AG04449 (cell line): ENCODE results near the gene SEMA6B.

Experiments used
- CTCF ChIA-PET: fragments of 350-600 bp; formaldehyde crosslinking; extraction: SDS; loops from one replicate; lab custom pipeline; 2021; ENCODE audit warnings: antibody characterized with exemption; lab: Yijun Ruan, JAX
- POLR2A ChIA-PET: fragments of 400-600, 350-600 bp; formaldehyde crosslinking; extraction: SDS; loops from one replicate; lab custom pipeline; 2020; ENCODE audit warnings: antibody characterized with exemption, inconsistent platforms; lab: Yijun Ruan, JAX
- DNase-seq: peaks from one replicate; pipeline ENCODE4 v3.0.0-alpha.2; 2010; ENCODE audit warnings: low read depth, low spot score
- H3K4me3 ChIP-seq: 2 replicates; pipeline ENCODE4 v1.5.1; 2011; ENCODE audit warnings: low read depth, mild to moderate bottlenecking, control low read depth, low read length
- TF ChIP-seq, protein P1 (sequence below): IDR thresholded peaks from one replicate; pipeline ENCODE4 v1.5.1; 2011; ENCODE audit warnings: mild to moderate bottlenecking, moderate library complexity, low read length, control low read depth, inconsistent platforms; ENCODE audit not compliant: insufficient read depth; ENCODE audit errors: missing control alignments

SEMA6B gene

DNA sequence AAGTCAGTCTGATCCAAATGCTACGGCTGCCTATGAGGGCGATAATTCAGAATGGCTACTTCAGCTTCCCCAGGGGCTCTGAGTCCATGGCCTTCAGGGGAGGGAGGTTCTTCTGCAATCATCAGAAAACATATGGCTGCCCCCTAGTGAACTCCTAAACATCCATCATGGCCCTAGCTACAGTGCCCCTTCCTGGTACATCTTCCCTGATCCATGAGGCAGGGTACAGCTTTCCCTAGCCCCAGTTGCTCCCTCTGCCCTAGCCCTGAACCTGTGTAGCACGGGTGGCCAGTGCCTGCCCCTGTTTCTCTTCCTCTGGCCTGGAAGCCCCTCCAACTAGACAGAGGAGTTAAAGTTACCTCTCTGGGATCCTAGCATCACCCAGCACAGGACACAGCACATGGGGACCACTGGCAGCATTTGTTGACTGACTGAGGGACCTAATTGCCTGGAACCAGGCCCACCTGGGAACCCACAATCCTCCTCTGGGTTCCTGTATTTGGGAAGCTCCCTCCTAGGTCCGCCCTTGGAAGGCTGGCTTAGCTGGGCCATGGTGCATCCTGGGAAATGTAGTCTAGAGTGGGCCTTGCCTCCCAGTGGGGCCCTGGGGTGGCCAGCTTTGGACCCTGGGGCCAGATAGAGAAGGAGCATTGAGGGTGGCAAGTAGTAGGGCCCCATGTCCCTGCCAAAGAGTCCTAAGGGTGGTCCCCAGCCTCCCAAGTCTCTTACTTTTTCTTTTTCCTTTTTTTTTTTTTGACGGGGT lies 17.7 kb upstream of the SEMA6B start:
- CTCF ChIA-PET, result interaction anchor here (1.1 to 6.1 kb wide), 12 partner anchors 8 to 214 kb away, joined by 3 to 60 read pairs (median 10); partner anchors contain the start of genes FEM1A and SEMA6B
- DNase-seq, result no peak
- no peak overlapping the region for H3K4me3 ChIP-seq
- POLR2A ChIA-PET, result no interaction called here
- TF ChIP-seq, protein P1, sequence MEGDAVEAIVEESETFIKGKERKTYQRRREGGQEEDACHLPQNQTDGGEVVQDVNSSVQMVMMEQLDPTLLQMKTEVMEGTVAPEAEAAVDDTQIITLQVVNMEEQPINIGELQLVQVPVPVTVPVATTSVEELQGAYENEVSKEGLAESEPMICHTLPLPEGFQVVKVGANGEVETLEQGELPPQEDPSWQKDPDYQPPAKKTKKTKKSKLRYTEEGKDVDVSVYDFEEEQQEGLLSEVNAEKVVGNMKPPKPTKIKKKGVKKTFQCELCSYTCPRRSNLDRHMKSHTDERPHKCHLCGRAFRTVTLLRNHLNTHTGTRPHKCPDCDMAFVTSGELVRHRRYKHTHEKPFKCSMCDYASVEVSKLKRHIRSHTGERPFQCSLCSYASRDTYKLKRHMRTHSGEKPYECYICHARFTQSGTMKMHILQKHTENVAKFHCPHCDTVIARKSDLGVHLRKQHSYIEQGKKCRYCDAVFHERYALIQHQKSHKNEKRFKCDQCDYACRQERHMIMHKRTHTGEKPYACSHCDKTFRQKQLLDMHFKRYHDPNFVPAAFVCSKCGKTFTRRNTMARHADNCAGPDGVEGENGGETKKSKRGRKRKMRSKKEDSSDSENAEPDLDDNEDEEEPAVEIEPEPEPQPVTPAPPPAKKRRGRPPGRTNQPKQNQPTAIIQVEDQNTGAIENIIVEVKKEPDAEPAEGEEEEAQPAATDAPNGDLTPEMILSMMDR, result no peak

DNA sequence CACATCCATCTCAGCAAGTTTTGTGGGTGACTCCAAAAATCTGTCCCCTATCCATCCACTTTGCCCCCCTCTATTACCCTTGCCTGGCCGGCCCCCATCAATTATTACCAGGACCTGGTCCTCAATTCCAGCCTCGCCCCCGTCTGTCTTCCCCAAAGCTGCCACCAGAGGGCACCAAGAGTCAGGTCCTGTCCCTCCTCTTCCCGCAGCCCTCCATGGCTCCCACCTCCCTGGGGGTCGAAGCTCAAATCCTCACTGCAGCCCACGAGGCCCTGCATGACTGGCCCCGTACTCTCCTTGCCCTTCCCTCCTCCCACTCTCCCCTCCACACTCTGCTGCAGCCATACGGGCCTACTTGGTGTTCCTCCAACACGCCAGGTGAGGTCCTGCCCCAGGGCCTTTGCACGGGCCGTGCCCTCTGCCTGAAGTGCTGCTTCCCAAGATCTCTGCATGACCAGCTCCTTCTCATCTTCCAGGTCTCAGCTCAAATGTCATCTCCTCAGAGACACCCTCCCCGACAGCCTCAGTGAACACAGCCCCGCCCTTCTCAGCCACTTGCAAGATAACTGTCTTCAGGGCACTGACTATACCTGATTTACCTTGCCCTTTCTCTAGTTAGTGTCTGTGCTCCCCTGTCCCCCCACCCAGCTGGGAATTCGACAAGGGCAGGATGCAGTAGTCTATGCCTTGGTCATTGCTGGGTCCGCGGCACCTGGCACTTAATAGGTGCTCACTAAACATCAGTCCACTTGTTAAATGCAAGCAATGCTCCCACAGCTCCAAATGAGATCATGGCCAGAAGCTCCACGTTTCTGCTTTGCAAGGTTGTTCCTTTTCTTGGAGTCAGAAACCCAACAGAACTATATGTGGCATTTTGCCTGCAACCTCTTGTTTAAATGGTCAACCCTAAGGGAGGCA lies 16.8 kb upstream of the SEMA6B start:
- ChIA-PET CTCF (interaction anchor here (0.7 to 6.1 kb wide), 21 partner anchors 9 to 215 kb away, joined by 3 to 60 read pairs (median 6); partner anchors contain the start of genes FEM1A and SEMA6B), POLR2A (no interaction called here)
- TF ChIP-seq, protein P1, result peak; percentile 79
- DNase-seq, result no peak
- no peak overlapping the region for H3K4me3 ChIP-seq

DNA sequence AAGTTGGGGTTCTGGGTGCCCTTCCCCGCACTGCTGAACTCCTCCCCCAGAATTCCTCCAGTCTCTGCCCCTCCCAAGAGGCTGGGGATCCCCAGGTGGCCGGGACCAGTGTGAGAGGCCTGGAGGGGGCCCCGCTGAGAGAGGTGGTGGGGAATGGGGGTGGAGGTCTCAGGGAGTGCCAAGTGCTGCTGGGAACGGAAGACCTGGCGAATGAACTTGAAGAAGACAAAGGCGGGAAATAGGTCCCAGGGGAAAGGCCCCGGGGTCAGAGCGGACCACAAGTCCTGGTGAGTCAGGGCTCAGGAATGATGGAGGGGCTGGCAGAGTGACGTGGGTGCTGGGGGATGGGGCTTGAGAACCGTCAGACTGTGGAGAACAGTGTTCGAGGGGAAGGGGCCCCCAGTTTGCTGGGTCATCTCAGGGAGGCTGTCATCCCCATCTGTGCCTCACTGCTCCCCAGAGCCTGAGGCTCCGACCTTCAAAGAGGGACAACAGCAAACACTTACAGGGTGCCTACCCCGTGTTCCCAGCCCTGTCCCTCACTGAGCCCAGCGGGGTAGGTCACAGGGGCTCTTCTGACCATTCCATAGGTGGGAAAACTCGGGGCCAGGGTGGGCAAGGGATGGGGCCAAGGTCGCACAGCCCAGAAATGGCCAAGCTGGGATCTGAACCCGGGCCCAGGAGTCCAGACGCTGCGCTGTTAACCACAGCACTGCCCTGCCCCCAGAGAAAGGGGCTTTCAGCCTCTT lies 16.0 kb upstream of the SEMA6B start:
- TF ChIP-seq, protein P1, result no peak
- H3K4me3 ChIP-seq, result no peak overlapping the region
- DNase-seq, result peak; percentile 88
- ChIA-PET POLR2A (no interaction called here), CTCF (interaction anchor here (0.7 to 6.1 kb wide), 18 partner anchors 8 to 101 kb away, joined by 3 to 60 read pairs (median 6); partner anchors contain the start of gene SEMA6B)

DNA sequence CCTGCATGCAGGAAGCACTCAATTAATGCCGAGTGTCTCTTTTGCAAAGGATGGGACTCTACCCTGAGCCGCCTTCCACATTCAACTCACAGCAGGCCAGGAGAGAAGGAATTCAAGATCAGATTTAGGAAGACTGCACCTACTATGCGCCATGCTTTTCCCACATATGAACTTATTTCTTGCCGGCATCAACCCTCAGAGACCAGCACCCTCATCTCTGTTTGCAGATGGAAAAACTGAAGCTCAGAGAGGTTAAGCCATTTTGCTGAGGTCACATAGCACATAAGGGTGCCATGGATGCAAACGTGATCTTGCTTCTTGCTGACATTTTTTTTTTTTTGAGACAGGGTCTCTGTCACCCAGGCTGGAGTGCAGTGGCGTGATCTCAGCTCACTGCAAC lies 14.2 kb upstream of the SEMA6B start:
- POLR2A ChIA-PET, result no interaction called here
- no peak overlapping the region for H3K4me3 ChIP-seq
- TF ChIP-seq, protein P1, result no peak
- CTCF ChIA-PET, result interaction anchor here (0.7 to 4.4 kb wide), 5 partner anchors 12 to 63 kb away, joined by 3 to 35 read pairs (median 11); partner anchors contain the start of gene SEMA6B
- no peak for DNase-seq

DNA sequence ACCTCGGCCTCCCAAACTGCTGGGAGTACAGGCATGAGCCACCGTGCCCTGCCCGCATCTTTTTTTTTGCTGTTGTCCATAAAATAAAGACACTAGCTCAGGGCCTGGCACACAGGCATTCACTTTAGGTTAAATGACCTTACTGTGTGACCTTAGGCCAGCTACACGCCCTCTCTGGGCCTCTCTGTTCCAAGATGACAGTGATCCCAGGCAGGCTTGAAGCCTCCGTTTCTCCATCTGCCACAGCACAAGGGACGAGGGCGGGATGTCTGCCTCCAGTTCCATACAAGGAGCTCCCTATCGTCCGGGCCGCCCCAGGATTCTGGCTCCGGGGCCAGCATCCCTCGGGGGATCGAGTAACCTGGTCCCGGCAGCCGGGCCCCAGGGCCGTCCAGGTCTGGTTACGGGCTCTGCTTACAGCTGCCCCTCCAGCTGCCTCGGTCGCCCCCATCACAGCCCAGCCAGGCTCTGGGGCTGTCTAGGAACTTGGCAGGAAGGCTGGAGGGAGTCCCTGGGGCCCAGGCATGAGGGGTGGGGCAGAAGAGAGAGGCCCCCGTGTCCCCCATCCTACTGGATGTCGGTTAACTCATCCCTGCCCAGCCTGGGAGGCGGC lies 11.9 kb upstream of the SEMA6B start:
- ChIA-PET CTCF (interaction anchor here (1.1 to 8.7 kb wide), 6 partner anchors 12 to 233 kb away, joined by 3 to 143 read pairs (median 15); partner anchors contain the start of gene SEMA6B), POLR2A (no interaction called here)
- DNase-seq, result no peak

More for the DNA sequence above, 11.9 kb upstream of the SEMA6B start:
- TF ChIP-seq, protein P1, result no peak
- H3K4me3 ChIP-seq, result no peak overlapping the region
